Neural cell (in vitro differentiated cells): ENCODE results near the gene NTF3. TPM values are rescaled to one million over a fixed set of nuclear protein-coding genes. Genes with fewer than 3 reads are reported as not detected.

Source experiments
- H2AFZ ChIP-seq: fragments of 200-600, 300-800 bp; sonication (generic), shearing (Covaris generic); 2 replicates; pipeline ENCODE4 v1.6.0; 2014; ENCODE audit warnings: low read depth, mild to moderate bottlenecking, antibody characterized with exemption, low read length, moderate library complexity
- H3F3A ChIP-seq: fragments of 200-600 bp; shearing (Covaris generic); 2 replicates; pipeline ENCODE4 v1.6.1; 2016; ENCODE audit warnings: mild to moderate bottlenecking, moderate library complexity, mixed read lengths, antibody characterized with exemption, low read length; ENCODE audit not compliant: insufficient read depth, poor library complexity, severe bottlenecking
- H3K27ac ChIP-seq: fragments of 200-600, 300-800 bp; sonication (generic), shearing (Covaris generic); 2 replicates; pipeline ENCODE4 v1.5.1; 2014; ENCODE audit warnings: mild to moderate bottlenecking, low read length, moderate library complexity
- H3K27me3 ChIP-seq: fragments of 300-800, 200-600 bp; sonication (generic), shearing (Covaris generic); 2 replicates; pipeline ENCODE4 v1.6.0; 2014; ENCODE audit warnings: mild to moderate bottlenecking, low read depth, low read length, moderate library complexity; ENCODE audit not compliant: insufficient read depth
- H3K36me3 ChIP-seq: fragments of 300-800, 200-600 bp; sonication (generic), shearing (Covaris generic); 2 replicates; pipeline ENCODE4 v1.5.1; 2014; ENCODE audit warnings: mild to moderate bottlenecking, antibody characterized with exemption, low read length, moderate library complexity; ENCODE audit not compliant: insufficient read depth
- H3K4me2 ChIP-seq: fragments of 300-800, 200-600 bp; sonication (generic), shearing (Covaris generic); 2 replicates; pipeline ENCODE4 v1.6.0; 2014; ENCODE audit warnings: mild to moderate bottlenecking, low read length
- H3K4me3 ChIP-seq: fragments of 300-800, 200-600 bp; sonication (generic), shearing (Covaris generic); 2 replicates; pipeline ENCODE4 v1.5.1; 2014; ENCODE audit warnings: mild to moderate bottlenecking, low read length, moderate library complexity
- H3K79me2 ChIP-seq: fragments of 200-600 bp; shearing (Covaris generic); replicated peaks from 2 replicates; pipeline ENCODE4 v1.6.0; 2014; ENCODE audit warnings: mild to moderate bottlenecking, low read length, moderate library complexity; ENCODE audit not compliant: insufficient read depth
- H3K9ac ChIP-seq: fragments of 300-800, 200-600 bp; sonication (generic), shearing (Covaris generic); 2 replicates; pipeline ENCODE4 v1.6.1; 2016; ENCODE audit warnings: mild to moderate bottlenecking, low read length, mixed read lengths
- H3K9me2 ChIP-seq: fragments of 200-600 bp; shearing (Covaris generic); 2 replicates; pipeline ENCODE4 v1.6.1; 2016; ENCODE audit warnings: mild to moderate bottlenecking, low read length, mixed read lengths; ENCODE audit not compliant: insufficient read depth
- H3K9me3 ChIP-seq: fragments of 200-600, 300-800 bp; sonication (generic), shearing (Covaris generic); 2 replicates; pipeline ENCODE4 v1.6.1; 2016; ENCODE audit warnings: mild to moderate bottlenecking, mixed run types, low read length, moderate library complexity, mixed read lengths
- H4K20me1 ChIP-seq: fragments of 200-600 bp; shearing (Covaris generic); 2 replicates; pipeline ENCODE4 v1.6.1; 2016; ENCODE audit warnings: mild to moderate bottlenecking, mixed run types; ENCODE audit not compliant: insufficient read depth
- EP300 ChIP-seq: fragments of 450-650 bp; conservative IDR thresholded peaks from 2 replicates; pipeline ENCODE4 v1.6.1; 2014; ENCODE audit warnings: antibody characterized with exemption, mild to moderate bottlenecking, moderate library complexity; ENCODE audit not compliant: poor library complexity, severe bottlenecking
- EZH2 ChIP-seq: fragments of 200-600, 300-800 bp; shearing (Covaris generic), sonication (generic); IDR thresholded peaks from 2 replicates; pipeline ENCODE4 v1.6.1; 2014; ENCODE audit warnings: antibody characterized with exemption, low read length, borderline replicate concordance, mild to moderate bottlenecking; ENCODE audit not compliant: insufficient read depth, poor library complexity, severe bottlenecking
- MXI1 ChIP-seq: fragments of 450-650 bp; conservative IDR thresholded peaks from 2 replicates; pipeline ENCODE4 v1.6.1; 2014; ENCODE audit warnings: antibody characterized with exemption, mild to moderate bottlenecking; ENCODE audit not compliant: poor library complexity, severe bottlenecking
- POLR2AphosphoS5 ChIP-seq: IDR thresholded peaks from 2 replicates; pipeline ENCODE4 v1.6.1; 2012
- RAD21 ChIP-seq: fragments of 450-650 bp; conservative IDR thresholded peaks from 2 replicates; pipeline ENCODE4 v1.6.1; 2014; ENCODE audit warnings: antibody characterized with exemption, mild to moderate bottlenecking, moderate library complexity
- REST ChIP-seq: IDR thresholded peaks from 2 replicates; pipeline ENCODE4 v1.6.1; 2012; ENCODE audit warnings: borderline replicate concordance
- SMC3 ChIP-seq: fragments of 450-650 bp; conservative IDR thresholded peaks from 2 replicates; pipeline ENCODE4 v1.6.1; 2014; ENCODE audit warnings: antibody characterized with exemption, mild to moderate bottlenecking, moderate library complexity; ENCODE audit not compliant: poor library complexity
- TAF1 ChIP-seq: IDR thresholded peaks from 2 replicates; pipeline ENCODE4 v1.6.1; 2012; ENCODE audit warnings: low read depth
- polyA plus RNA-seq: library from polyadenylated mRNA; depleted of rRNA; stranded (reverse); fragments of >200 nt; gene quantifications from 2 replicates; pipeline ENCODE4 v1.2.3, GENCODE V29; 2014
- TF ChIP-seq, protein P1 (sequence below): fragments of 450-650 bp; IDR thresholded peaks from 2 replicates; pipeline ENCODE4 v1.5.1; 2014; ENCODE audit warnings: antibody characterized with exemption, mild to moderate bottlenecking, moderate library complexity; ENCODE audit not compliant: poor library complexity, severe bottlenecking

Gene NTF3
- polyA plus RNA-seq, 1 donor from 2014 or later, result not detected

- H3F3A ChIP-seq, result no peaks in the 10 kb centered on the region
- no peak overlapping the region for H2AFZ ChIP-seq
- H3K27me3 ChIP-seq, result peaks cover 10% of the 10 kb centered on the region
- no peak overlapping the region for H3K9ac ChIP-seq
- no peak overlapping the region for H3K27ac ChIP-seq
- no peak overlapping the region for H3K4me3 ChIP-seq
- no peak overlapping the region for H3K4me2 ChIP-seq
- TF ChIP-seq, protein P1, sequence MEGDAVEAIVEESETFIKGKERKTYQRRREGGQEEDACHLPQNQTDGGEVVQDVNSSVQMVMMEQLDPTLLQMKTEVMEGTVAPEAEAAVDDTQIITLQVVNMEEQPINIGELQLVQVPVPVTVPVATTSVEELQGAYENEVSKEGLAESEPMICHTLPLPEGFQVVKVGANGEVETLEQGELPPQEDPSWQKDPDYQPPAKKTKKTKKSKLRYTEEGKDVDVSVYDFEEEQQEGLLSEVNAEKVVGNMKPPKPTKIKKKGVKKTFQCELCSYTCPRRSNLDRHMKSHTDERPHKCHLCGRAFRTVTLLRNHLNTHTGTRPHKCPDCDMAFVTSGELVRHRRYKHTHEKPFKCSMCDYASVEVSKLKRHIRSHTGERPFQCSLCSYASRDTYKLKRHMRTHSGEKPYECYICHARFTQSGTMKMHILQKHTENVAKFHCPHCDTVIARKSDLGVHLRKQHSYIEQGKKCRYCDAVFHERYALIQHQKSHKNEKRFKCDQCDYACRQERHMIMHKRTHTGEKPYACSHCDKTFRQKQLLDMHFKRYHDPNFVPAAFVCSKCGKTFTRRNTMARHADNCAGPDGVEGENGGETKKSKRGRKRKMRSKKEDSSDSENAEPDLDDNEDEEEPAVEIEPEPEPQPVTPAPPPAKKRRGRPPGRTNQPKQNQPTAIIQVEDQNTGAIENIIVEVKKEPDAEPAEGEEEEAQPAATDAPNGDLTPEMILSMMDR, result no peak
- TF ChIP-seq EP300, result no peak
- no peak for TF ChIP-seq TAF1
- no peak for TF ChIP-seq POLR2AphosphoS5
- no peak for TF ChIP-seq RAD21
- no peak for TF ChIP-seq EZH2
- TF ChIP-seq REST, result no peak
- TF ChIP-seq MXI1, result no peak
- TF ChIP-seq SMC3, result no peak
- no peaks in the 10 kb centered on the region for H3K79me2 ChIP-seq
- H3K9me2 ChIP-seq, result no peaks in the 10 kb centered on the region
- H3K9me3 ChIP-seq, result no peaks in the 10 kb centered on the region
- no peaks in the 10 kb centered on the region for H4K20me1 ChIP-seq
- no peaks in the 10 kb centered on the region for H3K36me3 ChIP-seq
Measured at GRCh38 chr12:5481645-5482044, 49.7 kb downstream of the NTF3 start.

- no peak for TF ChIP-seq RAD21
- no peak for TF ChIP-seq REST
- TF ChIP-seq TAF1, result no peak
- TF ChIP-seq, protein P1, result no peak
- no peak for TF ChIP-seq SMC3
- no peak for TF ChIP-seq EP300
- no peak for TF ChIP-seq EZH2
- TF ChIP-seq POLR2AphosphoS5, result no peak
- no peak for TF ChIP-seq MXI1
- H4K20me1 ChIP-seq, result no peaks in the 10 kb centered on the region
- H3K9me2 ChIP-seq, result no peaks in the 10 kb centered on the region
- no peak overlapping the region for H3K4me2 ChIP-seq
- H3K36me3 ChIP-seq, result no peaks in the 10 kb centered on the region
- no peaks in the 10 kb centered on the region for H3K79me2 ChIP-seq
- H3K9ac ChIP-seq, result no peak overlapping the region
- H3K27ac ChIP-seq, result no peak overlapping the region
- peaks cover 10% of the 10 kb centered on the region for H3K27me3 ChIP-seq
- no peaks in the 10 kb centered on the region for H3K9me3 ChIP-seq
- no peaks in the 10 kb centered on the region for H3F3A ChIP-seq
- H3K4me3 ChIP-seq, result no peak overlapping the region
- no peak overlapping the region for H2AFZ ChIP-seq
Measured at GRCh38 chr12:5484426-5484825, 52.5 kb downstream of the NTF3 start.
